ENCODE measurements around the gene OR1S2. TPM values are rescaled to one million over a fixed set of nuclear protein-coding genes. Genes with fewer than 3 reads are reported as not detected.

OR1S2 gene
- total RNA-seq, 1 experiment from 2014 or later, result not detected

GRCh38 chr11:58178444-58178843, 25.5 kb downstream of the OR1S2 start:
- intact Hi-C loops (cut with micrococcal nuclease; ENCODE audit: unreplicated experiment), result no loop called here
- Histone ChIP-seq H3K27me3 (replicated peaks; ENCODE audit: insufficient read depth, low read depth, low read length, poor library complexity) (peaks cover 20% of the 10 kb centered on the region), H3K27ac (ENCODE audit: low read depth, low read length, poor library complexity, severe bottlenecking) (no peak overlapping the region), H3K4me1 (ENCODE audit: insufficient read depth, low read length, poor library complexity, severe bottlenecking) (no peaks in the 10 kb centered on the region), H3K4me3 (ENCODE audit: low read depth, low read length, poor library complexity, severe bottlenecking) (no peak overlapping the region), H3K36me3 (ENCODE audit: insufficient read depth, low read length, poor library complexity, severe bottlenecking) (no peaks in the 10 kb centered on the region), H3K9me3 (ENCODE audit: low read depth, low read length, poor library complexity, severe bottlenecking) (no peaks in the 10 kb centered on the region)
- no TSS peak for BruUV-seq (replicated peaks)
- POLR2A ChIA-PET (ENCODE audit: low non-redundant PET), result no interaction called here
- CTCF ChIA-PET, result no interaction called here
- DNase-seq (ENCODE audit: low spot score), result no peak
- TF ChIP-seq CTCF (conservative IDR thresholded peaks at IDR 0.05; ENCODE audit: low read depth, low read length) (no peak), EZH2 (IDR thresholded peaks at IDR 0.05; ENCODE audit: borderline replicate concordance, low read depth, low read length, poor library complexity, severe bottlenecking) (no peak)

DNA sequence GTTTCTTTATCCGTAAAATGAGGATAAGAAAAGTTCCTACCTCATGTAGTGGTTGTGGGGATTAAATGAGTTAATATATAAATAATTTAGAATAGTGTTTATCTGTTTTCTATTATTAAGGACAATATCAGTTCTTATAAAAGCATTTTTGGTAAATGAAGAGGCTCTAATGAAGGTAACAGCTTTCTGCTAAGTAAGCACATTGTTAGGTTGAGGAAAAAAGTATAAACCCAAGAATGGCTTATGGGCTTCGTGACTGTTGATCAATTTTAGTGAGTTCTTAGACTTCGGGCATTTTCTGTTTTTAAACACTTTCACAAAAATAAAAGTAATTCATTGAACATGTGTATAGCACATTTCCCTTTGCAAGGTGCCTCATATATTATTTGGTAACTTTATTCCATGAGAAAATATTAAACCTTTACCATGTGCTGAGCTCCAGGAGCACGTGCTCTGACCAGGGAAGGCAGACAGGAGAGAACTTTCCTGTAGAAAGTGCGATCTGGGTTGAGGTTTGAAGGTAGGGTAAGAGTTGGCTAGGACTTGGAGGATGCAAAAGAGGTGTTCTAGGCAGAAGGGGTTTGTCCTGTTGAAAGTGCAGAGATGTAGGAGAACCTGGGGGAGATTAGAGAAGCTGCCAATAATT, 26.4 kb downstream of the OR1S2 start:
- ChIA-PET CTCF (no interaction called here), POLR2A (ENCODE audit: low non-redundant PET) (no interaction called here)
- H3K9me3 ChIP-seq (ENCODE audit: low read depth, low read length, poor library complexity, severe bottlenecking), result no peaks in the 10 kb centered on the region
- H3K4me3 ChIP-seq (ENCODE audit: low read depth, low read length, poor library complexity, severe bottlenecking), result no peak overlapping the region
- H3K36me3 ChIP-seq (ENCODE audit: insufficient read depth, low read length, poor library complexity, severe bottlenecking), result no peaks in the 10 kb centered on the region
- H3K4me1 ChIP-seq (ENCODE audit: insufficient read depth, low read length, poor library complexity, severe bottlenecking), result no peaks in the 10 kb centered on the region
- no peak for DNase-seq (ENCODE audit: low spot score)
- H3K27me3 ChIP-seq (replicated peaks; ENCODE audit: insufficient read depth, low read depth, low read length, poor library complexity), result peaks cover 20% of the 10 kb centered on the region
- H3K27ac ChIP-seq (ENCODE audit: low read depth, low read length, poor library complexity, severe bottlenecking), result no peak overlapping the region
- intact Hi-C loops (cut with micrococcal nuclease; ENCODE audit: unreplicated experiment), result no loop called here
- TF ChIP-seq EZH2 (IDR thresholded peaks at IDR 0.05; ENCODE audit: borderline replicate concordance, low read depth, low read length, poor library complexity, severe bottlenecking), result no peak
- TF ChIP-seq CTCF (conservative IDR thresholded peaks at IDR 0.05; ENCODE audit: low read depth, low read length), result no peak
- no TSS peak for BruUV-seq (replicated peaks)

GRCh38 chr11:58165504-58166106, 38.3 kb downstream of the OR1S2 start:
- intact Hi-C loops (cut with micrococcal nuclease; ENCODE audit: unreplicated experiment), result no loop called here
- Histone ChIP-seq H3K36me3 (ENCODE audit: insufficient read depth, low read length, poor library complexity, severe bottlenecking) (no peaks in the 10 kb centered on the region), H3K4me3 (ENCODE audit: low read depth, low read length, poor library complexity, severe bottlenecking) (no peak overlapping the region), H3K4me1 (ENCODE audit: insufficient read depth, low read length, poor library complexity, severe bottlenecking) (no peaks in the 10 kb centered on the region), H3K27ac (ENCODE audit: low read depth, low read length, poor library complexity, severe bottlenecking) (no peak overlapping the region), H3K27me3 (replicated peaks; ENCODE audit: insufficient read depth, low read depth, low read length, poor library complexity) (peaks cover 16% of the 10 kb centered on the region), H3K9me3 (ENCODE audit: low read depth, low read length, poor library complexity, severe bottlenecking) (no peaks in the 10 kb centered on the region)
- no peak for DNase-seq (ENCODE audit: low spot score)
- TF ChIP-seq EZH2 (IDR thresholded peaks at IDR 0.05; ENCODE audit: borderline replicate concordance, low read depth, low read length, poor library complexity, severe bottlenecking) (no peak), CTCF (conservative IDR thresholded peaks at IDR 0.05; ENCODE audit: low read depth, low read length) (no peak)
- no TSS peak for BruUV-seq (replicated peaks)
- CTCF ChIA-PET, result no interaction called here
- POLR2A ChIA-PET (ENCODE audit: low non-redundant PET), result no interaction called here
